Stomach (tissue), 4 donors: ENCODE data around the gene GAK.

ENCODE experiments used
- CTCF ChIP-seq, 7 experiments: fragments of 450-650 bp in 4 of 7; fragments of 200-600 bp in 3 of 7; sonication (generic) in 3 of 7; IDR thresholded peaks; one replicate each; pipeline ENCODE4 v1.5.1; 2016 to 2019; ENCODE audit warnings: antibody characterized with exemption in 7 of 7, control low read depth in 2 of 7, mild to moderate bottlenecking in 1 of 7
- EP300 ChIP-seq: sonication (generic); formaldehyde crosslinking; IDR thresholded peaks from one replicate; pipeline ENCODE4 v1.6.1; 2017; ENCODE audit warnings: antibody characterized with exemption
- POLR2A ChIP-seq, 4 donors: fragments of 450-650 bp; IDR thresholded peaks; one replicate each; pipeline ENCODE4 v1.6.1; 2016; ENCODE audit warnings: antibody characterized with exemption in 4 of 4, control low read depth in 2 of 4, mild to moderate bottlenecking in 1 of 4, moderate library complexity in 1 of 4
- POLR2AphosphoS5 ChIP-seq, 3 donors: sonication (generic); formaldehyde crosslinking; IDR thresholded peaks; one replicate each; pipeline ENCODE4 v1.6.1; 2016; ENCODE audit warnings: antibody characterized with exemption in 3 of 3

GRCh38 chr4:970046-970745 lies 38.1 kb upstream of the GAK start:
- no peak for TF ChIP-seq POLR2A (IDR thresholded peaks at IDR 0.05)
- no peak for TF ChIP-seq CTCF (IDR thresholded peaks at IDR 0.05)
- TF ChIP-seq POLR2AphosphoS5 (IDR thresholded peaks at IDR 0.05), result no peak
- no peak for TF ChIP-seq EP300
